Gastroesophageal sphincter (tissue), 4 donors: ENCODE measurements around the gene CRACR2A. TPM values are rescaled to one million over a fixed set of nuclear protein-coding genes. Genes with fewer than 3 reads are reported as not detected.

Source experiments
- ATAC-seq: fragments of 150-250 bp; one replicate; pipeline ENCODE4 v1.9.1; 2016; ENCODE audit warnings: mild to moderate bottlenecking, moderate library complexity
- H3K27ac ChIP-seq, 4 donors: fragments of 200-600 bp; sonication (generic) in 3 of 4; 1 replicate in 3 of 4; 2 replicates in 1 of 4; pipeline ENCODE4 v1.5.1; 2016 to 2019
- H3K27me3 ChIP-seq: fragments of 200-600 bp; sonication (generic); one replicate; pipeline ENCODE4 v1.5.1; 2019
- H3K36me3 ChIP-seq, 2 donors: fragments of 200-600 bp; sonication (generic); one replicate each; pipeline ENCODE4 v1.5.1; 2019; ENCODE audit warnings: control low read depth in 1 of 2
- H3K4me1 ChIP-seq, 3 donors: fragments of 200-600 bp; sonication (generic); 1 replicate in 2 of 3; 2 replicates in 1 of 3; pipeline ENCODE4 v1.5.1; 2016 to 2019; ENCODE audit warnings: control low read depth in 2 of 3
- H3K4me3 ChIP-seq, 2 donors: fragments of 200-600 bp; sonication (generic); one replicate each; pipeline ENCODE4 v1.5.1; 2019; ENCODE audit warnings: mild to moderate bottlenecking in 1 of 2, moderate library complexity in 1 of 2
- H3K9me3 ChIP-seq, 3 donors: fragments of 200-600 bp; sonication (generic); one replicate each; pipeline ENCODE4 v1.5.1; 2017 to 2019; ENCODE audit warnings: control low read depth in 2 of 3
- EP300 ChIP-seq: sonication (generic); formaldehyde crosslinking; IDR thresholded peaks from one replicate; pipeline ENCODE4 v1.6.1; 2017; ENCODE audit warnings: antibody characterized with exemption, mild to moderate bottlenecking
- POLR2A ChIP-seq, 2 donors: fragments of 450-650 bp; IDR thresholded peaks; one replicate each; pipeline ENCODE4 v1.6.1; 2017; ENCODE audit warnings: antibody characterized with exemption in 2 of 2, mild to moderate bottlenecking in 2 of 2, moderate library complexity in 1 of 2
- POLR2AphosphoS5 ChIP-seq: sonication (generic); formaldehyde crosslinking; IDR thresholded peaks from one replicate; pipeline ENCODE4 v1.6.1; 2017; ENCODE audit warnings: antibody characterized with exemption
- WGBS, 2 donors: methylation state at CpG; one replicate each; pipeline ENCODE4 v1.1.5; 2018; ENCODE audit warnings: low coverage in 1 of 2; 5-methylcytosine and 5-hydroxymethylcytosine counted together
- total RNA-seq, 4 donors: library from RNA; depleted of rRNA; stranded (reverse); fragments of >200 nt; gene quantifications; one replicate each; pipeline ENCODE4 v1.1.0, GENCODE V29; 2016
- TF ChIP-seq, protein P1 (sequence below), 4 experiments: fragments of 200-600 bp in 2 of 4; fragments of 450-650 bp in 2 of 4; sonication (generic) in 1 of 4; IDR thresholded peaks; one replicate each; pipeline ENCODE4 v1.5.1; 2017 to 2019; ENCODE audit warnings: antibody characterized with exemption in 4 of 4, mild to moderate bottlenecking in 2 of 4, moderate library complexity in 2 of 4

Gene CRACR2A
- total RNA-seq, 4 donors from 2014 or later: 2.2 to 5.4 (median 3.0) TPM

DNA sequence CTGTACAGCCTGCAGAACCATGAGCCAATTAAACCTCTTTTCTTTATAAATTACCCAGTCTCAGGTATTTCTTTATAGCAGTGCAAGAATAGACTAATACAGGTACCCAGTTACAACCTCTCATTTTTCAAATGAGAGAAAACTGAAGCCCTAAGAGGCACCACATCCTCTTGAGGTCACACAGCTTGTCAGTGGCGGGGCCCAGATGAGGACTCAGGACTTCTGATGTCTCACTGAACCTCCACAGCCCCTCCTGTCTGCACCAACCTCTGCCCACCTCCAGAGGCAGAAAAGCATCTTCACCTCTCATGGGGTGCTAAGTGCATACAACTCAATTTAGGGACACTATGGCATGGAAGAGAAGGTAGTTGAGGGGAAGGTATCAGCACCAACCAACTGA lies 120.7 kb downstream of the CRACR2A start:
- TF ChIP-seq POLR2A (IDR thresholded peaks at IDR 0.05): no peak
- TF ChIP-seq POLR2AphosphoS5: no peak
- TF ChIP-seq, protein P1, sequence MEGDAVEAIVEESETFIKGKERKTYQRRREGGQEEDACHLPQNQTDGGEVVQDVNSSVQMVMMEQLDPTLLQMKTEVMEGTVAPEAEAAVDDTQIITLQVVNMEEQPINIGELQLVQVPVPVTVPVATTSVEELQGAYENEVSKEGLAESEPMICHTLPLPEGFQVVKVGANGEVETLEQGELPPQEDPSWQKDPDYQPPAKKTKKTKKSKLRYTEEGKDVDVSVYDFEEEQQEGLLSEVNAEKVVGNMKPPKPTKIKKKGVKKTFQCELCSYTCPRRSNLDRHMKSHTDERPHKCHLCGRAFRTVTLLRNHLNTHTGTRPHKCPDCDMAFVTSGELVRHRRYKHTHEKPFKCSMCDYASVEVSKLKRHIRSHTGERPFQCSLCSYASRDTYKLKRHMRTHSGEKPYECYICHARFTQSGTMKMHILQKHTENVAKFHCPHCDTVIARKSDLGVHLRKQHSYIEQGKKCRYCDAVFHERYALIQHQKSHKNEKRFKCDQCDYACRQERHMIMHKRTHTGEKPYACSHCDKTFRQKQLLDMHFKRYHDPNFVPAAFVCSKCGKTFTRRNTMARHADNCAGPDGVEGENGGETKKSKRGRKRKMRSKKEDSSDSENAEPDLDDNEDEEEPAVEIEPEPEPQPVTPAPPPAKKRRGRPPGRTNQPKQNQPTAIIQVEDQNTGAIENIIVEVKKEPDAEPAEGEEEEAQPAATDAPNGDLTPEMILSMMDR (IDR thresholded peaks at IDR 0.05): no peak
- no peak for TF ChIP-seq EP300
- Histone ChIP-seq H3K27me3 (no peaks in the 10 kb centered on the region), H3K4me3 (no peak overlapping the region), H3K36me3 (no peaks in the 10 kb centered on the region), H3K27ac (no peak overlapping the region), H3K4me1 (no peaks in the 10 kb centered on the region), H3K9me3 (no peaks in the 10 kb centered on the region)
- no peak for ATAC-seq
- WGBS, 2 donors: no CpG with 5 or more reads among the region's 1 CpG

DNA sequence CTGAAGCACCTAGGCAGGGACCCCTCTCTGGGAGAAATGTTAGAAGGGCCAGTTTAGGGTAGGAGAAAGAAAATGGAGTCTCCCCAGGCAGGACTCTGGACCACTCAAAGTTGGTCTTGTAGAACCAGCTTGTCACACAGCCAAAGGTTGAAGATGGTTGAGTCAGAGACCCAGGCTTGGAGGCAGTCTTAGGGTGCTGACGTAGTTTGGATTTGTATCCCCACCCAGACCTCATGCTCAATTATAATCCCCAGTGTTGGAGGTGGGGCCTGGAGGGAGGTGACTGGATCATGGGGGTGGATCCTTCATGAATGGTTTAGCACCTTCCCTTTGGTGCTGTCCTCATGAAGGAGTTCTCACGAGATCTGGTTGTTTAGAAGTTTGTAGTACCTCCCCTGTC lies 121.2 kb downstream of the CRACR2A start:
- Histone ChIP-seq H3K9me3 (no peaks in the 10 kb centered on the region), H3K4me1 (no peaks in the 10 kb centered on the region), H3K36me3 (peaks cover 0 to 1% of the 10 kb centered on the region in 2 donors), H3K27me3 (no peaks in the 10 kb centered on the region), H3K4me3 (no peak overlapping the region), H3K27ac (no peak overlapping the region)
- no peak for ATAC-seq
- 90% methylated on average over 2 of the region's 2 CpGs; no CpG with 5 or more reads in 1 of the 2 donors for whole genome bisulfite sequencing, 2 donors
- TF ChIP-seq, protein P1 (IDR thresholded peaks at IDR 0.05): no peak
- TF ChIP-seq POLR2AphosphoS5 (no peak), EP300 (no peak), POLR2A (IDR thresholded peaks at IDR 0.05) (no peak)

DNA sequence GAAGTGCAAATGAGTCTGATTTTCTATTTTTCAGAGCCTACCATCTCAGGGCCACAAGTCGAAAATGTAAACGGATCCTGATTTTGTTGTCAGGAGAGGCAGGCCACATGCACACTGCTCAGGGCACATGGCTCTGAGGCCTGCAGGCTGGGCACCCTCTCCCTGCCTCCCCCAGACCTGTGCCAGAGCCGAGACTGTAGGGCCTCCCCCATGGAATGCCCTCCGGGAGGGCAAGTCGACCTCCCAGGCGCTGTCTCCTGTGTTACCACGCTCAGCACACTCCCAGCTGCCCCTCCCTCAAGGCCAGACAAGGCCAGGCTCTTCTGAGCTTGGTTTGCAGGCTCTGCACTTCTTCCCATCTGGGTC lies 121.7 kb downstream of the CRACR2A start:
- H3K4me3 ChIP-seq: no peak overlapping the region
- no peak for ATAC-seq
- H3K9me3 ChIP-seq: no peaks in the 10 kb centered on the region
- no peak overlapping the region for H3K27ac ChIP-seq
- no peaks in the 10 kb centered on the region for H3K27me3 ChIP-seq
- no peak for TF ChIP-seq POLR2AphosphoS5
- TF ChIP-seq, protein P1 (IDR thresholded peaks at IDR 0.05): no peak
- TF ChIP-seq POLR2A (IDR thresholded peaks at IDR 0.05): no peak
- no peak for TF ChIP-seq EP300
- H3K4me1 ChIP-seq: no peaks in the 10 kb centered on the region
- 81% methylated on average over 6 of the region's 7 CpGs; no CpG with 5 or more reads in 1 of the 2 donors for WGBS, 2 donors
- peaks cover 0 to 6% of the 10 kb centered on the region in 2 donors for H3K36me3 ChIP-seq

DNA sequence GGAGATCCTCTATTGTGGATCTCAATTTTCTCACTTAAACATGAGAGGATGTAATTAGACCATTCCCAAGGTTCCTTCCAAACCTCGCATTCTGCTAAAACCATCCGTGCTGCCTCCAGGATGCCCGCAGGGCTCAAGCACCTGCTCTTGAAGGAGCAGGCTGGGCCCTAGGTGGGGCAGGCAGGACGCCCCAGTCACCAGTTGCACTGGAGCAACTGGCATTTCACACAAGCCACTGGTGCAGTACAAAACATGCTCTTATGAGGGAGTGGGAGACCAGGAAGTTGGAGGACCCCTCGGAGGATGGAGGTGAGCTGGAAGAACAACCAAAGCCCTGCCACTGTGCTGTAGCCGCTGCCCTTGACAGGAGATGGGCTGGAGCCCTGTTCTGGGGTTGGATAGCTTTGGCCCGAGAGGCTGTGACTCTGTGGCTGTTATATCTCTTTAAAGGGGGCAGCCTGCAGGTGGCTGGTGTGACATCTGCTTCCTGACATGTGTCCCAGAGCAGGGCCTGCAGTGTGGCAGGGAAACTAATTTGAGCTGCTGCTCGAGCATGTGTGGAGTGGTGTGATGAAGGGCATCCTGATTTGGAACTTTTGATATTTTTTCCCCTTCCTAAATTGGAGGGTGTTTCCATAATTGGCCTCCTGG lies 122.2 kb downstream of the CRACR2A start:
- H3K9me3 ChIP-seq: no peaks in the 10 kb centered on the region
- H3K27ac ChIP-seq: no peak overlapping the region
- no peak for TF ChIP-seq POLR2A (IDR thresholded peaks at IDR 0.05)
- TF ChIP-seq, protein P1 (IDR thresholded peaks at IDR 0.05): no peak
- no peak for TF ChIP-seq POLR2AphosphoS5
- no peak for TF ChIP-seq EP300
- ATAC-seq: no peak
- H3K27me3 ChIP-seq: no peaks in the 10 kb centered on the region
- H3K4me1 ChIP-seq: no peaks in the 10 kb centered on the region
- H3K4me3 ChIP-seq: no peak overlapping the region
- 78% methylated on average over 5 of the region's 8 CpGs; no CpG with 5 or more reads in 1 of the 2 donors for WGBS, 2 donors
- peaks cover 0 to 7% of the 10 kb centered on the region in 2 donors for H3K36me3 ChIP-seq

DNA sequence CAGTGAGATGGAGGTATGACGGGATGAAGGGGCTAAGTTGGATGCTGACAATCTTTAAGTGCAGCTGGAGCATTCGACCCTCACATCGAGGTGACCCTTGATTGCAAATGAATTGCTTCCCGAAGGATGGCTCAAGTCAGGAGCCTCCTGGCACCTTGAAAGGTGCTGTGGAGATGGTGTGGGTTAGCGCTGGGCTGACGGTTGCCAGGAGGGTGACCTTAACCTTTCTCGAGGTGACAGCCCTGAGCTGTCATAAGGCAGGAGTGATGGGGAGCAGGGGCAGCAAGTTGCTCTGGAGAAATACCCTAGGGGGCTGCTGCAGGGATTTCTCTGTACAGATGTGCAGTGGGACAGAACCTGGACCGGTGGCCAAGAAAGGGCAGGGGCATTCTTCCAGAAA lies 122.8 kb downstream of the CRACR2A start:
- TF ChIP-seq, protein P1 (IDR thresholded peaks at IDR 0.05): no peak
- TF ChIP-seq EP300 (no peak), POLR2A (IDR thresholded peaks at IDR 0.05) (no peak), POLR2AphosphoS5 (no peak)
- Histone ChIP-seq H3K36me3 (peaks cover 0 to 7% of the 10 kb centered on the region in 2 donors), H3K9me3 (no peaks in the 10 kb centered on the region), H3K4me3 (no peak overlapping the region), H3K27ac (no peak overlapping the region), H3K27me3 (no peaks in the 10 kb centered on the region), H3K4me1 (no peaks in the 10 kb centered on the region)
- no peak for ATAC-seq
- WGBS, 2 donors: 80 to 82% methylated on average over 1 to 5 of the region's 8 CpGs
